ENCODE results near the gene RAB15. TPM values are rescaled to one million over a fixed set of nuclear protein-coding genes. Genes with fewer than 3 reads are reported as not detected.

RAB15 gene
- total and polyA plus RNA-seq, 2 donors (not counting 1 experiment from before 2014, with no cell fraction given): 2.2 to 3.6 TPM

- H3K9me3 ChIP-seq (ENCODE audit: control insufficient read depth, insufficient read depth, low read depth, low read length): no peaks in the 10 kb centered on the region
- H3K9ac ChIP-seq (ENCODE audit: insufficient read depth, low read length): no peak overlapping the region
- H2AFZ ChIP-seq (ENCODE audit: low read length): no peak overlapping the region
- no peak overlapping the region for H3K4me3 ChIP-seq (replicated peaks in 1 of 4; ENCODE audit: control extremely low read depth in 1 of 4, insufficient read depth in 1 of 4, low read depth in 3 of 4, low read length in 4 of 4)
- no peaks in the 10 kb centered on the region for H4K20me1 ChIP-seq (ENCODE audit: control insufficient read depth, extremely low read depth, insufficient read depth, low read length)
- no peaks in the 10 kb centered on the region for H3K4me1 ChIP-seq (ENCODE audit: control insufficient read depth, extremely low read depth, insufficient read depth, low read length)
- H3K27me3 ChIP-seq (ENCODE audit: control insufficient read depth, insufficient read depth, low read length): no peaks in the 10 kb centered on the region
- no peak for TF ChIP-seq EZH2 (IDR thresholded peaks at IDR 0.05; ENCODE audit: low read length, missing control alignments)
- TF ChIP-seq, protein P1, sequence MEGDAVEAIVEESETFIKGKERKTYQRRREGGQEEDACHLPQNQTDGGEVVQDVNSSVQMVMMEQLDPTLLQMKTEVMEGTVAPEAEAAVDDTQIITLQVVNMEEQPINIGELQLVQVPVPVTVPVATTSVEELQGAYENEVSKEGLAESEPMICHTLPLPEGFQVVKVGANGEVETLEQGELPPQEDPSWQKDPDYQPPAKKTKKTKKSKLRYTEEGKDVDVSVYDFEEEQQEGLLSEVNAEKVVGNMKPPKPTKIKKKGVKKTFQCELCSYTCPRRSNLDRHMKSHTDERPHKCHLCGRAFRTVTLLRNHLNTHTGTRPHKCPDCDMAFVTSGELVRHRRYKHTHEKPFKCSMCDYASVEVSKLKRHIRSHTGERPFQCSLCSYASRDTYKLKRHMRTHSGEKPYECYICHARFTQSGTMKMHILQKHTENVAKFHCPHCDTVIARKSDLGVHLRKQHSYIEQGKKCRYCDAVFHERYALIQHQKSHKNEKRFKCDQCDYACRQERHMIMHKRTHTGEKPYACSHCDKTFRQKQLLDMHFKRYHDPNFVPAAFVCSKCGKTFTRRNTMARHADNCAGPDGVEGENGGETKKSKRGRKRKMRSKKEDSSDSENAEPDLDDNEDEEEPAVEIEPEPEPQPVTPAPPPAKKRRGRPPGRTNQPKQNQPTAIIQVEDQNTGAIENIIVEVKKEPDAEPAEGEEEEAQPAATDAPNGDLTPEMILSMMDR (conservative IDR thresholded peaks at IDR 0.05 in 1 of 2, IDR thresholded peaks at IDR 0.05 in 1 of 2; ENCODE audit: low read depth in 1 of 2, low read length in 2 of 2): no peak
- no peak overlapping the region for H3K27ac ChIP-seq (ENCODE audit: insufficient read depth, low read length)
- DNase-seq (ENCODE audit: low read depth in 2 of 2): no peak
- no peak overlapping the region for H3K4me2 ChIP-seq (ENCODE audit: extremely low read depth, insufficient read depth, low read length)
- no peaks in the 10 kb centered on the region for H3K36me3 ChIP-seq (ENCODE audit: control insufficient read depth, insufficient read depth, low read length)
- H3K79me2 ChIP-seq (ENCODE audit: control insufficient read depth, insufficient read depth, low read length): no peaks in the 10 kb centered on the region
Measured at GRCh38 chr14:64948612-64949210, 23.4 kb downstream of the RAB15 start.

DNA sequence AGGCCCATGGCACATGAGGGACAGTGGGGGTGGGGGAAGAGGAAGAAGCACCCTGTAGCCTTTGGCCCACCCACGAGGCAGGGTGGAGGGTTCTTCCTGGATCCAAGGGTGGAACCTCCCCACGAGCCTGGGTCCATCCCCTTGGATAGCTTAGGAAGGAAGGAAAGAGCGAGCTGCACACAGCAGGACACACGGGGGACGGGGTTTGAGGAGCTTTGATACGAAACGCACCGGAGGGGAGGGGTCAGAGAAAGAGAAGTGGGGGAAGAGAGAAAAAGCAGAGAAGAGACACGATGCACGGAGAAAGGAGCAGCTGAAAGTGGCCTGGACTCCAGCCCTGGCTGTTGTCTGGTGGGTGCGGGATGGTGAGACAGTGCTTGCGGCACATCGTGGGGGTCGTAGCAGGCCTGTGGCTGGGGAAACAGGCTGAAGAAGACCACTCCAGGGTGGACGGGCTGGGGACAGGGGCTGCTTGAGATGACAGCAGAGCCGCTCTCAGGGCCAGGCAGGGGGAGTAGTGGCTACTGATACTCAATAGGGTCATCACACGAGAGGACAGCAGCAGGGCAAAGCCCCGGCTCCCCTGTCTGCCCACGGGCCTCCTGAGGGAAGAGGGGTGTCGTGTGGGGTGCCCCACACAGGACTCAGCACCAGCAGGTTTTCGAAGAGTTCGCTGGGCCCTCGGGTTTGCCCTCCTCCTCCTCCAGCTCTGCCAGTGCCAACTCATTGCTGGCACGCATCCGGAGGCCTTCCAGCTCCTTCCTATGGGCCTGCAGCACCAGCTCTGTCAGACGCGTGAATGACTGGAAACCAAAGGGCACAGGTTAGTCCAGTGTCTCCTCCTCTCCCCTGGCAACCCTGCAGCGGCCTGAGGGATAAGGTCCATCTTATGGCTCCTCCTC is 24.2 kb downstream of the RAB15 start:
- Histone ChIP-seq H3K4me3 (replicated peaks in 1 of 4; ENCODE audit: control extremely low read depth in 1 of 4, insufficient read depth in 1 of 4, low read depth in 3 of 4, low read length in 4 of 4) (no peak overlapping the region), H3K36me3 (ENCODE audit: control insufficient read depth, insufficient read depth, low read length) (no peaks in the 10 kb centered on the region), H3K27ac (ENCODE audit: insufficient read depth, low read length) (no peak overlapping the region), H3K9ac (ENCODE audit: insufficient read depth, low read length) (no peak overlapping the region), H3K4me2 (ENCODE audit: extremely low read depth, insufficient read depth, low read length) (no peak overlapping the region), H3K79me2 (ENCODE audit: control insufficient read depth, insufficient read depth, low read length) (no peaks in the 10 kb centered on the region), H2AFZ (ENCODE audit: low read length) (no peak overlapping the region), H3K4me1 (ENCODE audit: control insufficient read depth, extremely low read depth, insufficient read depth, low read length) (no peaks in the 10 kb centered on the region), H3K9me3 (ENCODE audit: control insufficient read depth, insufficient read depth, low read depth, low read length) (no peaks in the 10 kb centered on the region), H4K20me1 (ENCODE audit: control insufficient read depth, extremely low read depth, insufficient read depth, low read length) (no peaks in the 10 kb centered on the region), H3K27me3 (ENCODE audit: control insufficient read depth, insufficient read depth, low read length) (no peaks in the 10 kb centered on the region)
- no peak for DNase-seq (ENCODE audit: low read depth in 2 of 2)
- TF ChIP-seq, protein P1 (conservative IDR thresholded peaks at IDR 0.05 in 1 of 2, IDR thresholded peaks at IDR 0.05 in 1 of 2; ENCODE audit: low read depth in 1 of 2, low read length in 2 of 2): no peak
- TF ChIP-seq EZH2 (IDR thresholded peaks at IDR 0.05; ENCODE audit: low read length, missing control alignments): no peak

GRCh38 chr14:64946310-64947045 is 25.7 kb downstream of the RAB15 start:
- Histone ChIP-seq H3K9me3 (ENCODE audit: control insufficient read depth, insufficient read depth, low read depth, low read length) (no peaks in the 10 kb centered on the region), H3K4me1 (ENCODE audit: control insufficient read depth, extremely low read depth, insufficient read depth, low read length) (no peaks in the 10 kb centered on the region), H3K4me3 (replicated peaks in 1 of 4; ENCODE audit: control extremely low read depth in 1 of 4, insufficient read depth in 1 of 4, low read depth in 3 of 4, low read length in 4 of 4) (no peak overlapping the region), H3K9ac (ENCODE audit: insufficient read depth, low read length) (no peak overlapping the region), H4K20me1 (ENCODE audit: control insufficient read depth, extremely low read depth, insufficient read depth, low read length) (no peaks in the 10 kb centered on the region), H3K27ac (ENCODE audit: insufficient read depth, low read length) (no peak overlapping the region), H3K4me2 (ENCODE audit: extremely low read depth, insufficient read depth, low read length) (no peak overlapping the region), H3K36me3 (ENCODE audit: control insufficient read depth, insufficient read depth, low read length) (no peaks in the 10 kb centered on the region), H3K27me3 (ENCODE audit: control insufficient read depth, insufficient read depth, low read length) (no peaks in the 10 kb centered on the region), H3K79me2 (ENCODE audit: control insufficient read depth, insufficient read depth, low read length) (no peaks in the 10 kb centered on the region), H2AFZ (ENCODE audit: low read length) (no peak overlapping the region)
- DNase-seq (ENCODE audit: low read depth in 2 of 2): no peak
- TF ChIP-seq, protein P1 (conservative IDR thresholded peaks at IDR 0.05 in 1 of 2, IDR thresholded peaks at IDR 0.05 in 1 of 2; ENCODE audit: low read depth in 1 of 2, low read length in 2 of 2): no peak
- no peak for TF ChIP-seq EZH2 (IDR thresholded peaks at IDR 0.05; ENCODE audit: low read length, missing control alignments)
